Adrenal gland (tissue), 12 donors: ENCODE data around the gene NOX5. TPM values are rescaled to one million over a fixed set of nuclear protein-coding genes. Genes with fewer than 3 reads are reported as not detected.

ENCODE experiments used
- DNase-seq, 7 donors: peaks; one replicate each; pipeline ENCODE4 v3.0.0-alpha.2; 2019 to 2020
- H3K27ac ChIP-seq, 5 donors: fragments of 200-600 bp; sonication (generic) in 4 of 5; 1 replicate in 3 of 5; 2 replicates in 2 of 5; pipeline versions ENCODE4 v1.5.1 to v1.8.0; 2016 to 2020; ENCODE audit warnings: mild to moderate bottlenecking in 1 of 5
- H3K27me3 ChIP-seq: fragments of 200-600 bp; 2 replicates; pipeline ENCODE4 v1.8.0; 2021
- H3K36me3 ChIP-seq, 2 donors: fragments of 200-600 bp; replicated peaks in 1 of 2; 1 replicate in 1 of 2; 2 replicates in 1 of 2; pipeline versions ENCODE4 v1.5.1 to v1.8.0; 2018 to 2022
- H3K4me1 ChIP-seq, 2 donors: fragments of 200-600 bp; replicated peaks in 1 of 2; 1 replicate in 1 of 2; 2 replicates in 1 of 2; pipeline versions ENCODE4 v1.5.1 to v1.8.0; 2018 to 2021
- H3K4me3 ChIP-seq, 4 donors: fragments of 200-600 bp; sonication (generic) in 3 of 4; one replicate each; pipeline ENCODE4 v1.5.1; 2016 to 2018
- H3K9me3 ChIP-seq, 3 donors: fragments of 200-600 bp; sonication (generic) in 1 of 3; replicated peaks in 1 of 3; 1 replicate in 2 of 3; 2 replicates in 1 of 3; pipeline versions ENCODE4 v1.5.1 to v1.8.0; 2016 to 2021
- CTCF ChIP-seq, 6 experiments: fragments of 450-650 bp in 4 of 6; fragments of 200-600 bp in 2 of 6; sonication (generic) in 1 of 6; IDR thresholded peaks; 1 replicate in 5 of 6; 2 replicates in 1 of 6; pipeline versions ENCODE4 v1.5.1 to v1.8.0; 2016 to 2021; ENCODE audit warnings: antibody characterized with exemption in 6 of 6, mild to moderate bottlenecking in 2 of 6, moderate library complexity in 1 of 6
- POLR2A ChIP-seq, 2 donors: fragments of 450-650 bp; IDR thresholded peaks; one replicate each; pipeline ENCODE4 v1.6.1; 2017; ENCODE audit warnings: antibody characterized with exemption in 2 of 2, mild to moderate bottlenecking in 2 of 2, moderate library complexity in 1 of 2
- WGBS, 4 donors: extraction: QIAGEN DNeasy Blood & Tissue Kit in 2 of 4; methylation state at CpG; one replicate each; pipeline versions ENCODE4 v1.1.5 to v1.1.7; 2013 to 2017; 5-methylcytosine and 5-hydroxymethylcytosine counted together
- intact Hi-C, 2 donors: fragments of 100-400 bp; cut with DNase I; formaldehyde crosslinking; loops; one replicate each; pipeline versions ENCODE4 v1.14.1 to v1.15.0; 2022 to 2023
- polyA plus RNA-seq, 3 donors: library from polyadenylated mRNA; stranded (reverse); fragments of 200-250 nt in 2 of 3; fragments of 350-450 nt in 1 of 3; fragmentation: Illumina TruSeq in 1 of 3; extraction: RNeasy Lipid Tissue Mini Kit (QIAGEN cat#74804) in 1 of 3; gene quantifications; one replicate each; pipeline ENCODE4 v1.2.3, GENCODE V29; 2013 to 2014
- total RNA-seq, 9 donors: library from RNA; depleted of rRNA in 4 of 9; stranded (reverse); fragments of >200 nt in 4 of 9; fragments of 120-200 nt in 1 of 9; fragmentation: NEBNext Ultra II Directional in 1 of 9; extraction: Animal tissue kit (Norgen Biotek cat#: 25700) in 1 of 9; gene quantifications; one replicate each; pipeline versions ENCODE4 v1.1.0 to v1.2.4, GENCODE V29; 2013 to 2023
- donor health status: healthy with polysubstance abuse.
- donor health status: Bipolar disorder and iron deficiency.
- donor health status: DM: yes; HTN: yes; CAD: no.
- donor health status: DM: no; HTN: no; CAD: no.
- donor health status: DM: no; HTN: no; CAD: no.
- donor health status: DM: yes; HTN: yes; CAD: no.

Gene NOX5
- total and polyA plus RNA-seq, 12 donors = 0.06 to 1.4 (median 0.63) TPM

GRCh38 chr15:69000091-69000490 lies 14.4 kb upstream of the NOX5 start:
- H3K4me3 ChIP-seq = no peak overlapping the region
- H3K9me3 ChIP-seq = no peaks in the 10 kb centered on the region
- 55 to 74% (median 61%) methylated on average over 5 of the region's 5 CpGs for WGBS, 4 donors
- intact Hi-C loops = no loop called here
- no peaks in the 10 kb centered on the region for H3K36me3 ChIP-seq
- H3K27me3 ChIP-seq = no peaks in the 10 kb centered on the region
- DNase-seq = no peak
- TF ChIP-seq CTCF (IDR thresholded peaks at IDR 0.05) (no peak), POLR2A (IDR thresholded peaks at IDR 0.05) (no peak)
- H3K27ac ChIP-seq = no peak overlapping the region
- H3K4me1 ChIP-seq = no peaks in the 10 kb centered on the region

- Histone ChIP-seq H3K9me3 (no peaks in the 10 kb centered on the region), H3K36me3 (no peaks in the 10 kb centered on the region), H3K4me1 (no peaks in the 10 kb centered on the region), H3K27me3 (no peaks in the 10 kb centered on the region), H3K4me3 (no peak overlapping the region), H3K27ac (no peak overlapping the region)
- 56 to 70% (median 69%) methylated on average over 4 of the region's 4 CpGs for WGBS, 4 donors
- no peak for DNase-seq
- TF ChIP-seq POLR2A (IDR thresholded peaks at IDR 0.05) = no peak
- TF ChIP-seq CTCF (IDR thresholded peaks at IDR 0.05) = no peak
- intact Hi-C loops = no loop called here
Observed at GRCh38 chr15:69000725-69001503, 13.6 kb upstream of the NOX5 start.

GRCh38 chr15:69002783-69003182 lies 11.7 kb upstream of the NOX5 start:
- 74 to 85% (median 85%) methylated on average over 4 of the region's 4 CpGs for WGBS, 4 donors
- no peak overlapping the region for H3K4me3 ChIP-seq
- no peaks in the 10 kb centered on the region for H3K36me3 ChIP-seq
- no peak overlapping the region for H3K27ac ChIP-seq
- TF ChIP-seq POLR2A (IDR thresholded peaks at IDR 0.05) (no peak), CTCF (IDR thresholded peaks at IDR 0.05) (no peak)
- no peaks in the 10 kb centered on the region for H3K9me3 ChIP-seq
- no peaks in the 10 kb centered on the region for H3K27me3 ChIP-seq
- H3K4me1 ChIP-seq = no peaks in the 10 kb centered on the region
- intact Hi-C loops = no loop called here
- DNase-seq = no peak

GRCh38 chr15:69004011-69004410 lies 10.5 kb upstream of the NOX5 start:
- intact Hi-C loops = no loop called here
- no peaks in the 10 kb centered on the region for H3K36me3 ChIP-seq
- WGBS, 4 donors = 76 to 82% (median 80%) methylated on average over 2 of the region's 2 CpGs
- H3K27me3 ChIP-seq = no peaks in the 10 kb centered on the region
- H3K4me3 ChIP-seq = no peak overlapping the region
- DNase-seq = no peak
- no peaks in the 10 kb centered on the region for H3K9me3 ChIP-seq
- no peak overlapping the region for H3K27ac ChIP-seq
- TF ChIP-seq CTCF (IDR thresholded peaks at IDR 0.05) (no peak), POLR2A (IDR thresholded peaks at IDR 0.05) (no peak)
- H3K4me1 ChIP-seq = no peaks in the 10 kb centered on the region
